Cardiac muscle cell (in vitro differentiated cells and primary cell): Measurements from ENCODE around the gene TBC1D17. TPM values are rescaled to one million over a fixed set of nuclear protein-coding genes. Genes with fewer than 3 reads are reported as not detected.
A peak's percentile ranks its signal among the peaks of the same experiment; 100 is the strongest.

Source experiments
- DNase-seq, 2 donors: peaks; one replicate each; pipeline versions ENCODE4 v3.0.0 to v3.0.0-alpha.2; 2010 to 2017; ENCODE audit warnings: low read depth in 1 of 2, low spot score in 1 of 2
- H3K27ac ChIP-seq: fragments of 200-600 bp; sonication (generic); 2 replicates; pipeline ENCODE4 v1.5.1; 2016
- H3K27me3 ChIP-seq: fragments of 200-600 bp; sonication (generic); 2 replicates; pipeline ENCODE4 v1.6.0; 2016; ENCODE audit warnings: control low read depth
- H3K36me3 ChIP-seq: fragments of 200-600 bp; sonication (generic); 2 replicates; pipeline ENCODE4 v1.5.1; 2016; ENCODE audit warnings: control low read depth
- H3K4me1 ChIP-seq: fragments of 200-600 bp; sonication (generic); 2 replicates; pipeline ENCODE4 v1.8.1; 2017; ENCODE audit warnings: low read depth, mild to moderate bottlenecking, mixed run types
- H3K4me3 ChIP-seq: fragments of 200-600 bp; sonication (generic); 2 replicates; pipeline ENCODE4 v1.5.1; 2016; ENCODE audit warnings: mild to moderate bottlenecking
- H3K9me3 ChIP-seq: fragments of 200-600 bp; sonication (generic); 2 replicates; pipeline ENCODE4 v1.5.1; 2017; ENCODE audit warnings: low read depth, mild to moderate bottlenecking, control low read depth
- CTCF ChIP-seq: IDR thresholded peaks from 2 replicates; pipeline ENCODE4 v1.5.1; 2012; ENCODE audit warnings: low read depth, mild to moderate bottlenecking, low read length
- polyA plus RNA-seq: library from polyadenylated mRNA; unstranded; fragments of >200 nt; fragmentation: Nextera tagmentation; extraction: Ambion mirVana; gene quantifications from 2 replicates; pipeline ENCODE4 v1.2.1, GENCODE V29; 2016
- total RNA-seq: library from RNA; depleted of rRNA; stranded (reverse); fragments of >200 nt; gene quantifications from 2 replicates; pipeline ENCODE4 v1.2.3, GENCODE V29; 2016

TBC1D17 gene
- total and polyA plus RNA-seq, 2 experiments from 2014 or later = 26.8 to 52.5 TPM

DNA sequence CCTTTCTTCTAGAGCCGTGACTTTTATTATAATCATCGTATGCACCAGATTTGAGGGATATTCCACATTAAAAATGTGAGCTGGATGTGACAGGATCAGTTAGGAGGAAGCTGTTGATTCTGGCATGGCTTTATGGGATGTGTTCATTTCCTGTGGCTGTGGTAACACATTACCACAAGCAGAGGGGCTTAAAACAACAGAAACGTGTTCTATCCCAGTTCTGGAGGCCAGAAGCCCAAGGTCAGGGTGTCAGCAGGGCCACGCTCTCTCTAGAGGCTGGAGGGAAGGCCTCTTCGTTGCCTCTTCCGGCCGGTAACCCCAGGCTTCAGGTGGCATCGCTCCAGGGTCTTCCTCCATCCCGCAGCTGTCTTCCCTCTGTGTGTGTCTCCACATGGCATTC is 44.9 kb upstream of the TBC1D17 start:
- no peak overlapping the region for H3K4me3 ChIP-seq
- peaks cover 27% of the 10 kb centered on the region for H3K36me3 ChIP-seq
- no peaks in the 10 kb centered on the region for H3K27me3 ChIP-seq
- no peaks in the 10 kb centered on the region for H3K9me3 ChIP-seq
- no peak for TF ChIP-seq CTCF
- no peak for DNase-seq
- H3K27ac ChIP-seq = no peak overlapping the region
- H3K4me1 ChIP-seq = no peaks in the 10 kb centered on the region

DNA sequence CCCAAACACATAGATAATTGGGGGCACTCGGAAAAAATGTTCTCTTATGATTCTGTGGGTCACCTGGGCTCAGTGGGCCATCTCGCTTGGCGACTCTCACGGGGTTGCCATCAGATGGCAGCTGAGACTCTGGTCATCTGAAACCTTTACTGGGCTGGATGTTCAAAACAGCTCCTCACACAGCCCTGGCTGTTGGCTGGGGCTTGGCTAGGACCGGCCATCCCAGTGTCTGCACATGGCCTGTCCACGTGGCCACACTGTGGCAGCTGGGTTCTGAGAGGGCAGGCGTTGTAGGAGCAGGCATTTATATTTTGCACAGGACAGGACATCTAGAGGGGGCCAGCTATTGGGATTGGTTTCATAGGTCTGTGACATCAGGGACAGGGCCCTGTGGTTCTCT is 43.9 kb upstream of the TBC1D17 start:
- H3K36me3 ChIP-seq = peaks cover 27% of the 10 kb centered on the region

DNA sequence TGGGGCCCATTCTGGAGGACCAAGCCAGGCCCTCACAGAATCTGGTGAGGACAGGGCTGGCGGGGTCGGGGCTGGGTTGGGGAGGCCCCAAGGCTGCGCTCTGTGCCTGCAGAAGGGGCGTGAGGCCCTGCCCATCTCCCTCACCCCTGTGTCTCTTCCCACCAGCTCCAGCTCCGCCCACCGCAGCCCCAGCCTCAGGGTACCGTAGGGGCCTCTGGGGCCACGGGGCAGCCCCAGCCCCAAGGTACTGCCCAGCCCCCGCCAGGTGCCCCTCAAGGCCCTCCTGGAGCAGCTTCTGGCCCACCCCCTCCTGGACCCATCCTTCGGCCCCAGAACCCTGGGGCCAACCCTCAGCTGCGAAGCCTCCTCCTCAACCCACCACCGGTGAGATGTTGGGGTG is 41.9 kb upstream of the TBC1D17 start:
- Histone ChIP-seq H3K27me3 (no peaks in the 10 kb centered on the region), H3K4me3 (no peak overlapping the region), H3K9me3 (no peaks in the 10 kb centered on the region), H3K36me3 (peaks cover 31% of the 10 kb centered on the region), H3K27ac (peak overlapping the region; percentile 14), H3K4me1 (peaks cover 11% of the 10 kb centered on the region)
- TF ChIP-seq CTCF = no peak
- no peak for DNase-seq

More for the DNA sequence above, 43.9 kb upstream of the TBC1D17 start:
- TF ChIP-seq CTCF = no peak
- no peaks in the 10 kb centered on the region for H3K4me1 ChIP-seq
- no peak overlapping the region for H3K27ac ChIP-seq
- no peak for DNase-seq
- no peak overlapping the region for H3K4me3 ChIP-seq
- H3K27me3 ChIP-seq = no peaks in the 10 kb centered on the region
- H3K9me3 ChIP-seq = no peaks in the 10 kb centered on the region

DNA sequence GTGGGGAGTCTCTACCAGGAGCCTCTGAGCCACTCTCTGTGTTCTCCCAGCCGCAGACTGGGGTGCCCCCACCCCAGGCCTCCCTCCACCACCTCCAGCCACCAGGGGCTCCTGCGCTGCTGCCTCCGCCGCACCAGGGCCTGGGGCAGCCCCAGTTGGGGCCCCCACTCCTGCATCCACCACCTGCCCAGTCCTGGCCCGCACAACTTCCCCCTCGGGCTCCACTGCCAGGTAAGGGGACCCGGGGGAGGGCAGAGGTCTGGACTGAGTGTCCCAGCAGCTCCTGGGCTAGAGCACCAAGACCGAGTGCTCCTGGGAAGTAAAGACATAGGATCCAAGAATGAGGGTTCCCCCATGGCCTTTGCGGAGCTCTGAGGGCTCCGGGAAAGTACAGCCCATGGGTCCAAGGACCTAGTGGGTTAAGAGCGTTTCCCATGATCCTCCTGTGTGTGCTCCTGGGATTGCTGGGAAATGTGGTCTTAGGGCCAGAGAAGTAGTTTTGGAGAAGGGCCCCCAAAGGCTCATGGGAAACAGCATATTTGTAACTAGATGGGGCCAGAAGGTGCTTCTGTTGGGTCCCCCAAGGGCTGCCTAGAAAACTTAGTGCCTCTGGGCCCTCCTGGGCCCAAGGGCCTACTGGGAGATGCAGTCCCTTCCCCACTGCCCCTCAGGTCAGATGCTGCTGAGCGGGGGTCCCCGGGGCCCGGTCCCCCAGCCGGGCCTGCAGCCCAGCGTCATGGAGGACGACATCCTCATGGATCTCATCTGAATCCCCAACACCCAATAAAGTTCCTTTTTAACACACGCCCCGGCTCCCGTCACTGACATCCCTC is 41.1 kb upstream of the TBC1D17 start:
- Histone ChIP-seq H3K4me3 (no peak overlapping the region), H3K9me3 (no peaks in the 10 kb centered on the region), H3K36me3 (peaks cover 28% of the 10 kb centered on the region), H3K27me3 (no peaks in the 10 kb centered on the region), H3K27ac (peak overlapping the region; percentile 14), H3K4me1 (peaks cover 18% of the 10 kb centered on the region)
- no peak for DNase-seq
- no peak for TF ChIP-seq CTCF

DNA sequence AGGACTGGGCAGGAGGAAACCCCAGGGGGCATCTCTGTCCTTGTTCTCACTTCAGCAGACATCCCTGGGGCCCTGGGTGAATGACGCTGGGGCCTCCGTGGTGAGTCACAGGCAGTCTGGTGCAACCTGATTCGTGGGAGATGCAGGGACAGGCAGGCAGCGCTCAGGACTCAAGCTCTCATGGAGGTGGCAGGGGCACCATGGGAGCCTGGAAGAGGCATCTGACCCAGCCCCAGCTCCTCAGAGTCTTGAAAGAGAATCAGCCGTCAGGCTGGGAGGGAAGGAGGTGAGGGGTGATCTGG is 40.5 kb upstream of the TBC1D17 start:
- peaks cover 23% of the 10 kb centered on the region for H3K36me3 ChIP-seq
- H3K9me3 ChIP-seq = no peaks in the 10 kb centered on the region
- H3K4me3 ChIP-seq = no peak overlapping the region
- H3K4me1 ChIP-seq = peaks cover 18% of the 10 kb centered on the region
- H3K27me3 ChIP-seq = no peaks in the 10 kb centered on the region
- H3K27ac ChIP-seq = no peak overlapping the region
- TF ChIP-seq CTCF = no peak
- no peak for DNase-seq

DNA sequence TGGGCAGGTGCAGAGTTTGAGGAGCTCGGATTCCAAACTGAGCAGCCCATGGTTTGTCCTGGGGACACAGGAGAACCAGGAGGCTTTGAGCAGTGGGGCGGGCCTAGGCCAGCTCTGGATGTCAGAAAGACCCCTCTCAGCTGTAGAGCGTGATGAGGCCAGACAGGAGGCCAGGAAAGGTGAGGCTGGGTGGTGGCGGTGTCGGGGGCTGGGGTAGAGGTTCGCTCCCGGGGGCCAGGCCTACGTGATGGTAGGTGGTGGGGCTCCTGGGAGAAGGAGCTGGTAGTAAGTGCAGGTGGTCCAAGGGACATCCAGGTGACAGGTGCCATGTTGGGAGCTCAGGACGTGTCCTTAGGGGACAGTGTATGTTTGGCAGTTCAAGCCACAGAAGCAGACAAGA is 40.1 kb upstream of the TBC1D17 start:
- peaks cover 18% of the 10 kb centered on the region for H3K4me1 ChIP-seq
- H3K27me3 ChIP-seq = no peaks in the 10 kb centered on the region
- no peaks in the 10 kb centered on the region for H3K9me3 ChIP-seq
- peaks cover 18% of the 10 kb centered on the region for H3K36me3 ChIP-seq
- no peak for TF ChIP-seq CTCF
- DNase-seq = no peak
- no peak overlapping the region for H3K4me3 ChIP-seq
- H3K27ac ChIP-seq = no peak overlapping the region
